Choroid plexus epithelial cell (primary cell): ENCODE results near the gene FUBP3.

ENCODE experiments used
- DNase-seq: peaks from one replicate; pipeline ENCODE4 v3.0.0-alpha.2; 2010; ENCODE audit warnings: low read depth
- H3K4me3 ChIP-seq: 2 replicates; pipeline ENCODE4 v1.5.1; 2011; ENCODE audit warnings: low read depth, mild to moderate bottlenecking, control low read depth, low read length, moderate library complexity
- TF ChIP-seq, protein P1 (sequence below): conservative IDR thresholded peaks from 2 replicates; pipeline ENCODE4 v1.5.1; 2011; ENCODE audit warnings: low read depth, mild to moderate bottlenecking, control low read depth, inconsistent platforms, low read length, moderate library complexity

Gene FUBP3

DNA sequence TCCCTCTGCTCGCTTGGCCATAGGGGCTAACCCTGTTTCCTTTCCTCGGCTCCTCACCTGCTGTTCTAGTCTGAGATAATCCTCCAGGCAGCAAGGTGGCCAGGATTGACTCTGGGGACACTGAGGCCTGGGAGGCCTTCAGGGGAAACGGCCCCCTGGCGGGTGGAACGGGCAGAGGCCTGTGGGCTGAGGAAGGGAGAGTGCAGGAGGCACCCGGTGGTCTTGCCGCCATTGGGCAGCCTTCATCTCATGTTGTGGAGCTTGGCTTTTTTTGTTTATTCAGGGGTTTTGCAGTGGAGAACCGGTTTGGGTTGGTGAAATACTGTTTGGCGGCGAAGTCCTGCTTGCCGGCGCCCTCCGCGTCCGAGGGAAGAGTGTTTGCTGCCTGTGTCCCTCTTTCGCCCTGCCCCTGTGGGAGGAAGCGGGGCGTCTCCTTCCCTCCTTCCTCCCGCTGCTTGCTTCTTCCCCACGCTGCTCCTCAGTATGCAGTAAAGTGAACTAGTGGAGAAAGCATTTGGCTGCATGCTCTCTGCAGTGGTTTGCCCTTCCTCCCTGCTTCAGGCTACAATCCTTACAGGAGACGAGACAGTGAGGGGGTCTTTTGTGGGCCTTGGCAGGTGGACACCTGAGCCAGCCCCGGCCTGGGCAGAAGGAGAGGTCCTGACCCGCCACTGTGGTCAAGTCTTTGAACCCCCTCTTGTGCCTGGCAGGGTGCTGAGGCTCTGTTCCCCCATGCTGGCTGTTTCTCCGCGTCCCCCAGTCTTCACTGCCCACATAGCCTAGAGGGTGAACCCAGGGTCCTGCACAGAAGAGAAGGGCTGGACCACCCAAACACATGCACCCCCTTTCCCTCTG, 54.2 kb downstream of the FUBP3 start:
- no peak overlapping the region for H3K4me3 ChIP-seq
- DNase-seq = no peak

GRCh38 chr9:130634191-130634768, 54.9 kb downstream of the FUBP3 start:
- TF ChIP-seq, protein P1, sequence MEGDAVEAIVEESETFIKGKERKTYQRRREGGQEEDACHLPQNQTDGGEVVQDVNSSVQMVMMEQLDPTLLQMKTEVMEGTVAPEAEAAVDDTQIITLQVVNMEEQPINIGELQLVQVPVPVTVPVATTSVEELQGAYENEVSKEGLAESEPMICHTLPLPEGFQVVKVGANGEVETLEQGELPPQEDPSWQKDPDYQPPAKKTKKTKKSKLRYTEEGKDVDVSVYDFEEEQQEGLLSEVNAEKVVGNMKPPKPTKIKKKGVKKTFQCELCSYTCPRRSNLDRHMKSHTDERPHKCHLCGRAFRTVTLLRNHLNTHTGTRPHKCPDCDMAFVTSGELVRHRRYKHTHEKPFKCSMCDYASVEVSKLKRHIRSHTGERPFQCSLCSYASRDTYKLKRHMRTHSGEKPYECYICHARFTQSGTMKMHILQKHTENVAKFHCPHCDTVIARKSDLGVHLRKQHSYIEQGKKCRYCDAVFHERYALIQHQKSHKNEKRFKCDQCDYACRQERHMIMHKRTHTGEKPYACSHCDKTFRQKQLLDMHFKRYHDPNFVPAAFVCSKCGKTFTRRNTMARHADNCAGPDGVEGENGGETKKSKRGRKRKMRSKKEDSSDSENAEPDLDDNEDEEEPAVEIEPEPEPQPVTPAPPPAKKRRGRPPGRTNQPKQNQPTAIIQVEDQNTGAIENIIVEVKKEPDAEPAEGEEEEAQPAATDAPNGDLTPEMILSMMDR = no peak
- H3K4me3 ChIP-seq = no peak overlapping the region
- no peak for DNase-seq

More for the DNA sequence above, 54.2 kb downstream of the FUBP3 start:
- TF ChIP-seq, protein P1 = no peak

- no peak for DNase-seq
- H3K4me3 ChIP-seq = no peak overlapping the region
- TF ChIP-seq, protein P1 = no peak
Observed at GRCh38 chr9:130634801-130635200, 55.4 kb downstream of the FUBP3 start.

DNA sequence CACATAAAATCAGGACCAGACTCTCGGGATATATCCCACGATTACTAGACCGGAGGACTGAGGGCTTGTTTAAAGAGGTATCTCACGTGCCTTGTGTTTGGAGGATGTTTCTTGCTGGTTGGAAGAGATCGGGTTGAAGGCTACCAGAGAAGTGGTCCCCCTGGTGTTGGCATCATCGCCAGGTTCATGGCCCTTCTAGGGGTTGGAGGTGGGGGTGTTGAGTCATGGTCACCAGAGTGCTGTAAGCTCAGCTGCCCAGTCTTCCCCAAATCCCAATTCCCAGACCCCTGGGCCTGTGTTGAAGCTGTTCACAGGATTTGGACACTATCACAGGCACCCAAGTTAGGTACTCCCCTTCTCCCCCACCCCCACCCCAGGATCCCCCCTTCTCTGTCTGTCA, 55.9 kb downstream of the FUBP3 start:
- no peak overlapping the region for H3K4me3 ChIP-seq

GRCh38 chr9:130635721-130636647, 56.6 kb downstream of the FUBP3 start:
- DNase-seq = no peak
- H3K4me3 ChIP-seq = no peak overlapping the region
- TF ChIP-seq, protein P1 = no peak

More for the DNA sequence above, 55.9 kb downstream of the FUBP3 start:
- TF ChIP-seq, protein P1 = no peak
- no peak for DNase-seq

GRCh38 chr9:130636648-130637020, 57.3 kb downstream of the FUBP3 start:
- TF ChIP-seq, protein P1 = no peak
- H3K4me3 ChIP-seq = no peak overlapping the region
- no peak for DNase-seq
